GM11168 (cell line): ENCODE results near the gene AGBL4.

Experiments
- in situ Hi-C: fragments of 300-500 bp; cut with MboI; formaldehyde crosslinking; loops from one replicate; pipeline ENCODE4 v1.12.0; 2022; ENCODE audit warnings: low sequenced_read_pairs; ENCODE audit not compliant: unreplicated experiment

AGBL4 gene

GRCh38 chr1:49728377-49728776 is 295.4 kb downstream of the AGBL4 start:
- in situ Hi-C loops: no loop called here

DNA sequence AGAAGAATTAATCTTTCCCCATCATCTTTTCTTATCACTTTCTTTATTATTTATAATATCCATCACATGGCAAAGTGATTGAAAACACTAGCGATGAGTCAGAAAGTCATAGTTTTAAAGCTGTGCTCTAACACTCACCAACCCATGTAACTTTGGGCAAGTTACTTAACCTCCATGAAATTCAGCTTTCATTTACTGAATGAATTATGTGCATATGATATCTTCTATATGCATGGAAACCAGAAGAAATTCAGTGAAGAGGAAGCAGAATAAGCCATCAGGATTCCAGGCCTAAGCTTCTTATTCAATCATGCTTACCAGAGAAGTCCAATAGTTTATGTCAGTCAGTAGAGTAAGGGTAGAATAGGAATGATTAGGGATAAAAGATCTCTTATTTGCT is 300.1 kb downstream of the AGBL4 start:
- in situ Hi-C loops: no loop called here

- in situ Hi-C loops: no loop called here
Measured at GRCh38 chr1:49694251-49694827, 329.4 kb downstream of the AGBL4 start.

DNA sequence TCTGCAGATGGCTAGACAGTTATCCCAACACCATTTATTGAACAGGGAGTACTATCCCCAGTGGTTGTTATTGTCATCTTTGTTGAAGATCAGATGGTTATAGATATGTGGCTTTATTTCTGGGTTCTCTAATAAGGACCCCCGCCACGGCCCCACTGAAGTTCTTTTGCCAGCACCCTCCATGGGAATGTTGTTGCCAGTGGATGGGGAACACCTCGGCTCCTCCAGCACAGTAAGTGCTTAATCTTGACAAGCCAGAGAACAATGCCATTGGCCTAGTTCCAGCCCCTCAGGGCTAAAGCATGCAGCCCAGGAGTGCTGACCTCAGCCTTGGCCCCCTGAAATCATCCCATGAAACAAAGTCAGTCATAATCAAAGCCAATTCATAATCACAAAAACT is 337.6 kb downstream of the AGBL4 start:
- in situ Hi-C loops: no loop called here

DNA sequence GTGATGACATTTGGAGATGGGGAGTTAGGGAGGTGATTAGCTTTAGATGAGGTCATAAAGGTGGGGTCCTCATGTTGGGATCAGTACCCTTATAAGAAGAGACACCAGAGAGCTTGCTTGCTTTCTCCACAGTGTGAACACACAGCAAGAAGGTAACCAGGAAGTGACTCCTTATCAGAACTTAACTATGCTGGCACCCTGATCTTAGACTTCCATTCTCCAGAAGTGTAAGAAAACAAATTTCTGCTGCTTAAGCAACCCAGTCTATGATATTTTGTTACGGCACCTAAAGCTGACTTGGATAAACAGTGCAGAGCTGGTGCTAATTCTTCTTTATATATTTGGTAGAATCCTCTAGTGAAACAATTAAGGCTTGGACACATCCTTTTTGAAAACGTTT is 346.0 kb downstream of the AGBL4 start:
- in situ Hi-C loops: no loop called here

- in situ Hi-C loops: no loop called here
Measured at GRCh38 chr1:49651136-49651535, 372.6 kb downstream of the AGBL4 start.

- in situ Hi-C loops: no loop called here
Measured at GRCh38 chr1:49630156-49630555, 393.6 kb downstream of the AGBL4 start.

DNA sequence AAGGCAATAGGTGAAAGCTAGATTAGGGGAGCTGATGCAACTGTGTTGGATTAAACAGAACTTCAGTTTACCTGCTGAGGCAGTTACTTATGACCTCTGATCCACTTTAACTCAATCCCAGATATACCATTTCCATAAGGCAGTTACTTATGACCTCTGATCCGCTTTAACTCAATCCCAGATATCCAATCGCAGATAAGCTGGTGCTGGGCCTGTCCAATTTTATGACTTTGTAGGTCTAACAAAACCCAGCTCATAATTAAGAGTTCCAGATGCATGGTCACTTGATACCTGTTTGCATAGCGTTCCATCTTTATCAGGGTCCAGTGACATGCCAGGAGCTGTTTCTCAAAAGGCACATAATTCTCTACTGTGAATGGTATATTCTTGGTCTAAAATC is 396.0 kb downstream of the AGBL4 start:
- in situ Hi-C loops: no loop called here

DNA sequence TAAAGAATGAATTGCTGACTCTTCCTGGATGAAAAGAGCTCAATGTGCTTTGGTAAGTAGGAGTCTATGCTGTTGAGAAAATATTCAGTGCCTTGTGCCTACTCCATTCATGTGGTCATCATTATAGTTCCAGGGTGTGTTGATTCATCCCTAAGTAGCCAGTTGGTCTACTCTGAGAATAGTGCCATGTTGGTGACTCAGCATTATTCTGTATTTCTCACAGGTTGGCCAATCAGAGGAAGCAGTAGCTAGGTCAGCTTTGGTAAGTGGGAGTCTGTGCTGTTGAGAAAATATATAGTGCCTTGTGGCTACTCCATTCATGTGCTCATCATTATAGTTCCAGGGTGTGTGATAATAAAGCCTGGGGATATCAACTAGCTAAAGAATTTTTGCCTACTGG is 397.3 kb downstream of the AGBL4 start:
- in situ Hi-C loops: no loop called here

- in situ Hi-C loops: no loop called here
Measured at GRCh38 chr1:49622877-49623276, 400.9 kb downstream of the AGBL4 start.

DNA sequence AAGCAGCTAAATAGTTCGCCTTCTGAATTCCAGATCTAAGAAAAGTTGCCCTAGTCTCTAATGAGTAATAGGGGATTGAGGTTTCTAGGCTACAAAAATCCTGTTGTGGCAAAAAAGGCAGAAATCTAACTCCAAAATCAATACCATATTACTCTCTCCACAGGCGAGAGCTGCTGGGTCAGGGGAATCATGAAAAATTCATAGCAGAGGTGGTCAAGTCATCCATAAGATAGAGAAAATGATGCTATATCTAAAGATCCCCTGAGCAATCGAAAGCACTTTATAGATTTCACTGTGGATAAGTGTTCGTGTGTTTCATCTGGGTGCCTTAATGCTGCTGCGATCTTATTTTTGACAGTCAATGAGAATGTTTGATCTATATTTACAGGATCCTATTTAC is 417.7 kb downstream of the AGBL4 start:
- in situ Hi-C loops: no loop called here

GRCh38 chr1:49597436-49597835 is 426.3 kb downstream of the AGBL4 start:
- in situ Hi-C loops: no loop called here

GRCh38 chr1:49576327-49576901 is 447.3 kb downstream of the AGBL4 start:
- in situ Hi-C loops: no loop called here

DNA sequence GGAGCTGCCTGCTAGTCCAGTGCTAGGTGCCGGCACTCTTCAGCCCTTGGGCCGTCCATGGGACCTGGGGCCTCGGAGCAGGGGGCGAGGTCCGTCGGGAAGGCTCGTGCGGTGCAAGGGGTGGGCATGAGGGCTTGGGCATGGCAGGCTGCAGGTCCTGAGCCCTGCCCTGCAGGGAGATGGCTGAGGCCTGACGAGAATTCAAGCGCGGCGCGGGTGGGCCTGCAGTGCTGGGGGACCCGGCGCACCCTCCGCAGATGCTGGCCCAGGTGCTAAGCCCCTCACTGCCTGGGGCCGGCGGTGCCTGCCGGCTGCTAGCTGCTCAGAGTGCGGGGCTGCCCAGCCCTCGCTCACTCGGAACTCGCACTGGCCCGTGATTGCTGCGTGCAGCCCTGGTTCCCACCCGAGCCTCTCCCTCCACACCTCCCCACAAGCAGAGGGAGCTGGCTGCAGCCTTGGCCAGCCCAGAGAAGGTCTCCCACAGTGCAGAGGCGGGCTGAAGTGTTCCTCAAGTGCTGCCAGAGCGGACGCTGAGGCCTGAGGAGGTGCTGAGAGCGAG is 467.0 kb downstream of the AGBL4 start:
- in situ Hi-C loops: no loop called here

DNA sequence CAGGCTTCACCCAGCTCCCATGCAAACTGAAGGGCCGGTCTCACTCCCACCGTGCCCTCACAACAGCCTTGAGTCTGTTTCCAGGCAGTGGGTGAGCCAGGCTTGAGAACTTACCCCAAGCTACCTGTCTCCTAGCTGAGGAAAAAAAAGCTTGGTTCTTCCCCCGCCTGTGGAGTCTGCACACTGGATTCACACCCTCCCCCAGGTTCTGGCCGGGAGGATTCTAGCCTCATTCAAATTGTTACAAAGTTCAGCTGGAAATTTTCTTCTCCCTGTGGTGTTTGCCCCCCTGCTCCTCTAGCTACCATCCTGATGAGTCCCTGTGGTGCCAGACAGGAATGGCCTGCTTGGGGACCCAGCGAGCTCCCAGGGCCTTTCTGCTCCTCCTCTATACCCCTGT is 471.7 kb downstream of the AGBL4 start:
- in situ Hi-C loops: no loop called here

- in situ Hi-C loops: no loop called here
Measured at GRCh38 chr1:49544615-49545014, 479.1 kb downstream of the AGBL4 start.

DNA sequence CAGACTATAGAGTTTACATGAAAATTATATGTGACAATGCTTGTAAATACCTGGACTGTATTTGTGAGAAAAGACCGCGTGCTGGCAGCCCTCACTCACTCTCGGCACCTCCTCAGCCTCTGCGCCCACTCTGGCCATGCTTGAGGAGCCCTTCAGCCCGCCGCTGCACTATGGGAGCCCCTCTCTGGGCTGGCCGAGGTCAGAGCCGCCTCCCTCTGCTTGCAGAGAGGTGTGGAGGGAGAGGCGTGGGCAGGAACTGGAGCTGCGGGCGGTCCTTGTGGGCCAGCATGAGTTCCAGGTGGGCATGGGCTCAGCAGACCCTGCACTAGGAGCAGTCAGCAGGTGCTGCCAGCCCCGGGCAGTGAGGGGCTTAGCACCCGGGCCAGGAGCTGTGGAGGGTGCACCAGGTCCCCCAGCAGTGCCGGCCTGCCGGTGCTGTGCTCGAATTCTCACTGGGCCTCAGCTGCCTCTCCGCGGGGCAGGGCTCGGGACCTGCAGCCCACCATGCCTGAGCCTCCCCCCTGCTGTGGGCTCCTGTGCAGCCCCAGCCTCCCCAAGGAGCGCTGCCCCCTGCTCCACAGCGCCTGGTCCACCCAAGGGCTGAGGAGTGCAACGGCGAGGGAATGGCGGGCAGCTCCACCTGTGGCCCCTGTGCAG is 482.5 kb downstream of the AGBL4 start:
- in situ Hi-C loops: no loop called here

- in situ Hi-C loops: no loop called here
Measured at GRCh38 chr1:49527606-49528305, 496.0 kb downstream of the AGBL4 start.

- in situ Hi-C loops: no loop called here
Measured at GRCh38 chr1:49526672-49527071, 497.1 kb downstream of the AGBL4 start.

- in situ Hi-C loops: no loop called here
Measured at GRCh38 chr1:49523764-49524163, 500.0 kb downstream of the AGBL4 start.

DNA sequence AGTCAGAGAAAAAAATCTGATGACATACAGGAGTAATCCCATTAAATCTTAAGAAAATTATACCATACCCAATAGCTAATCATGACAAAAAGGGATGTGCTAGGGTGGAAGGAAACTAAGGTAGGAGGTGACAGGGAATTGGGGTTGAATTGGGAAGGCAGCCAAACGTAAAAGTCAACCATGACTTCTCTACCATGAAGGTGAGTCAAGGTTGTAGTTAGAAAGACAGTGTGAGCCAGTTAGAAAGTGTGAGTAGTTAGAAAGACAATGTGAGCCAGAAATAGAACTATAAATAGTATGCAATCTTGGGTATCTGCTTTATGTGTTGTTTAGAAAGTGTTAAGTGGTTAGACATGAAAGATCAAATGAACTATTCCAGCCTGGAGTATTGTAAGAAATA is 556.8 kb downstream of the AGBL4 start:
- in situ Hi-C loops: no loop called here
